NCI-H2196 treated with DMSO at 0.1 percent for 48 hours (cell line): ENCODE data around the gene LAMA1.
"Not testable (repeated sequence)": the region's sequence is repeated elsewhere in the genome, so short reads cannot be mapped to it uniquely, and the experiment has no call there.

Source experiments
- DNase-seq: peaks from one replicate; lab custom pipeline; 2025; ENCODE audit not compliant: unreplicated experiment; lab: John Stamatoyannopoulos, UW

The LAMA1 gene

GRCh38 chr18:7117390-7118355, at the start of gene LAMA1:
Gene LAMA1 (minus strand): TSS chr18:7117797. CDS start chr18:7117720, 77 bp downstream.
- DNase-seq = no peak

- no peak for DNase-seq
Measured at GRCh38 chr18:7165846-7166393, 48.3 kb upstream of the LAMA1 start.

- no peak for DNase-seq
Measured at GRCh38 chr18:7164323-7165004, 46.9 kb upstream of the LAMA1 start.

GRCh38 chr18:7158216-7158615, 40.6 kb upstream of the LAMA1 start:
- DNase-seq = no peak

- DNase-seq = no peak
Measured at GRCh38 chr18:7157760-7158159, 40.2 kb upstream of the LAMA1 start.

- DNase-seq = no peak
Measured at GRCh38 chr18:7155887-7156286, 38.3 kb upstream of the LAMA1 start.

- no peak for DNase-seq
Measured at GRCh38 chr18:7155092-7155491, 37.5 kb upstream of the LAMA1 start.

GRCh38 chr18:7152440-7152839, 34.8 kb upstream of the LAMA1 start:
- DNase-seq = no peak

GRCh38 chr18:7147399-7147798, 29.8 kb upstream of the LAMA1 start:
- no peak for DNase-seq

GRCh38 chr18:7146067-7146466, 28.5 kb upstream of the LAMA1 start:
- no peak for DNase-seq

- not testable (repeated sequence) for DNase-seq
Measured at GRCh38 chr18:7144921-7145320, 27.3 kb upstream of the LAMA1 start.

- no peak for DNase-seq
Measured at GRCh38 chr18:7141287-7141686, 23.7 kb upstream of the LAMA1 start.

GRCh38 chr18:7139409-7139808, 21.8 kb upstream of the LAMA1 start:
- no peak for DNase-seq

- no peak for DNase-seq
Measured at GRCh38 chr18:7133181-7133580, 15.6 kb upstream of the LAMA1 start.

GRCh38 chr18:7132356-7133150, 15.0 kb upstream of the LAMA1 start:
- no peak for DNase-seq

GRCh38 chr18:7122376-7122775, 4.8 kb upstream of the LAMA1 start:
- DNase-seq = no peak

- DNase-seq = no peak
Measured at GRCh38 chr18:7116792-7117389, 706 bp downstream of the LAMA1 start.

GRCh38 chr18:7116001-7116730, 1.4 kb downstream of the LAMA1 start:
- DNase-seq = no peak

- DNase-seq = no peak
Measured at GRCh38 chr18:7112936-7113335, 4.7 kb downstream of the LAMA1 start.

GRCh38 chr18:7111134-7111533, 6.5 kb downstream of the LAMA1 start:
- DNase-seq = no peak
